HG02678 (cell line): ENCODE measurements around the gene LEMD2.

Source experiments
- ATAC-seq: cut with Tn5 transposase; IDR thresholded peaks from one replicate; pipeline ENCODE4 v1.9.1; 2021; ENCODE audit warnings: mild to moderate bottlenecking, moderate library complexity; ENCODE audit not compliant: unreplicated experiment

Gene LEMD2

GRCh38 chr6:33777398-33778388, 11.2 kb downstream of the LEMD2 start:
- no peak for ATAC-seq

- ATAC-seq: no peak
Observed at GRCh38 chr6:33776764-33777163, 12.2 kb downstream of the LEMD2 start.

GRCh38 chr6:33776186-33776585, 12.7 kb downstream of the LEMD2 start:
- ATAC-seq: no peak

GRCh38 chr6:33774774-33775173, 14.2 kb downstream of the LEMD2 start:
- ATAC-seq: no peak

GRCh38 chr6:33772902-33773472, 15.9 kb downstream of the LEMD2 start:
- no peak for ATAC-seq

- no peak for ATAC-seq
Observed at GRCh38 chr6:33772082-33772830, 16.7 kb downstream of the LEMD2 start.

- ATAC-seq: peak; percentile 43
Observed at GRCh38 chr6:33771146-33772081, 17.5 kb downstream of the LEMD2 start.

- ATAC-seq: no peak
Observed at GRCh38 chr6:33770833-33771145, 18.1 kb downstream of the LEMD2 start.

- no peak for ATAC-seq
Observed at GRCh38 chr6:33770124-33770832, 18.7 kb downstream of the LEMD2 start.

- no peak for ATAC-seq
Observed at GRCh38 chr6:33769248-33769821, 19.6 kb downstream of the LEMD2 start.

- no peak for ATAC-seq
Observed at GRCh38 chr6:33768644-33769120, 20.2 kb downstream of the LEMD2 start.

- no peak for ATAC-seq
Observed at GRCh38 chr6:33766921-33767907, 21.7 kb downstream of the LEMD2 start.

GRCh38 chr6:33765368-33765767, 23.6 kb downstream of the LEMD2 start:
- ATAC-seq: no peak

GRCh38 chr6:33764036-33764435, 24.9 kb downstream of the LEMD2 start:
- no peak for ATAC-seq

GRCh38 chr6:33763483-33763882, 25.4 kb downstream of the LEMD2 start:
- no peak for ATAC-seq

- no peak for ATAC-seq
Observed at GRCh38 chr6:33762713-33763112, 26.2 kb downstream of the LEMD2 start.

- no peak for ATAC-seq
Observed at GRCh38 chr6:33761922-33762629, 26.9 kb downstream of the LEMD2 start.

GRCh38 chr6:33761581-33761921, 27.4 kb downstream of the LEMD2 start:
- no peak for ATAC-seq
